Heart right ventricle (tissue), 16 donors: ENCODE results near the gene RRAD. TPM values are rescaled to one million over a fixed set of nuclear protein-coding genes. Genes with fewer than 3 reads are reported as not detected.

Experiments used
- ATAC-seq, 8 donors: fragments of 200-7000 bp; cut with Tn5 transposase; one replicate each; pipeline ENCODE4 v1.9.1; 2020; ENCODE audit warnings: mild to moderate bottlenecking in 8 of 8, moderate library complexity in 8 of 8, moderate number of reproducible peaks in 1 of 8
- DNase-seq, 2 donors: peaks; one replicate each; pipeline ENCODE4 v3.0.0-alpha.2; 2020
- H3K27ac ChIP-seq, 10 donors: fragments of 200-600 bp; sonication (generic) in 2 of 10; one replicate each; pipeline versions ENCODE4 v1.5.0 to v1.8.0; 2020 to 2022; ENCODE audit warnings: mild to moderate bottlenecking in 3 of 10
- H3K27me3 ChIP-seq, 7 donors: fragments of 200-600 bp; one replicate each; pipeline ENCODE4 v1.8.0; 2021 to 2022; ENCODE audit warnings: mild to moderate bottlenecking in 2 of 7
- H3K36me3 ChIP-seq, 9 donors: fragments of 200-600 bp; sonication (generic) in 1 of 9; one replicate each; pipeline versions ENCODE4 v1.5.0 to v1.8.0; 2020 to 2022; ENCODE audit warnings: mild to moderate bottlenecking in 2 of 9
- H3K4me1 ChIP-seq, 9 donors: fragments of 200-600 bp; sonication (generic) in 1 of 9; one replicate each; pipeline versions ENCODE4 v1.5.0 to v1.8.0; 2020 to 2022; ENCODE audit warnings: mild to moderate bottlenecking in 4 of 9
- H3K4me3 ChIP-seq, 10 donors: fragments of 200-600 bp; sonication (generic) in 2 of 10; one replicate each; pipeline versions ENCODE4 v1.5.0 to v1.8.0; 2020 to 2022; ENCODE audit warnings: mild to moderate bottlenecking in 7 of 10, moderate library complexity in 2 of 10
- H3K9me3 ChIP-seq, 11 donors: fragments of 200-600 bp in 10 of 11; sonication (generic) in 2 of 11; one replicate each; pipeline versions ENCODE4 v1.5.0 to v1.8.0; 2013 to 2022; ENCODE audit warnings: mild to moderate bottlenecking in 2 of 11, control low read depth in 1 of 11, moderate library complexity in 1 of 11
- CTCF ChIP-seq, 9 donors: fragments of 200-600 bp; sonication (generic) in 2 of 9; IDR thresholded peaks; one replicate each; pipeline versions ENCODE4 v1.5.0 to v1.8.0; 2021 to 2022; ENCODE audit warnings: antibody characterized with exemption in 9 of 9, mild to moderate bottlenecking in 5 of 9, moderate library complexity in 1 of 9
- WGBS, 2 donors: extraction: QIAGEN DNeasy Blood & Tissue Kit; methylation state at CpG; one replicate each; pipeline ENCODE4 v1.1.7; 2013; ENCODE audit warnings: inconsistent platforms in 1 of 2; 5-methylcytosine and 5-hydroxymethylcytosine counted together
- intact Hi-C, 10 donors: fragments of 100-400 bp; cut with DNase I; formaldehyde crosslinking; loops; one replicate each; pipeline versions ENCODE4 v1.11.1 to v1.14.2; 2022
- polyA plus RNA-seq, 2 donors: library from polyadenylated mRNA; stranded (reverse); fragments of 200-250 nt; gene quantifications; one replicate each; pipeline ENCODE4 v1.2.3, GENCODE V29; 2013
- total RNA-seq, 10 donors: library from RNA; stranded (reverse); fragmentation: NEBNext Ultra II Directional in 3 of 10; extraction: Animal tissue kit (Norgen Biotek cat#: 25700) in 3 of 10; gene quantifications; one replicate each; pipeline versions ENCODE4 v1.2.1 to v1.2.4, GENCODE V29; 2021 to 2023
- donor health status: Arrhythmogenic right ventricular cardiomyopathy.
- donor health status: ischemic (EF 13 %, LVEDD 7.1; RV severe dilation, severe dysfunction).
- donor health status: healthy with polysubstance abuse.
- donor health status: DM: no; HTN: yes; CAD: no.
- donor health status: DM: no; HTN: no; CAD: no.
- donor health status: ischemic (EF 25% LVEDD 6.9; RV normal size, moderate dysfunction).
- donor health status: ischemic (EF 25% LVEDD 5.7; RV mildly dilated, moderate dysfunction).
- donor health status: healthy.
- donor health status: DM: yes; HTN: yes; CAD: no.
- donor health status: Ischemic cardiomyopathy.
- donor health status: ischemic (EF 35%, LVEDD 5.7; RV mildly dilated, moderate dysfunction).
- donor health status: nonischemic (EF 11% LVEDD 7.7; RV severe dilation, severe dysfunction).
- donor health status: DM: yes; HTN: yes; CAD: no.
- donor health status: PGD.
- donor health status: ischemic (EF 29% LVEDD 5.4; RV normal size, mild dysfunction).
- donor health status: nonischemic (EF 23%, LVEDD 6.1; RV moderate dilation, normal function).

The RRAD gene
- total and polyA plus RNA-seq, 12 donors = 48.4 to 1,227 (median 122) TPM

GRCh38 chr16:66926171-66926947 lies 1.0 kb upstream of the RRAD start:
- Histone ChIP-seq H3K4me1 (peaks cover 4 to 78% (median 38%) of the 10 kb centered on the region in 9 donors), H3K36me3 (peaks cover 0 to 19% (median 0%) of the 10 kb centered on the region in 9 donors), H3K27ac (peak overlapping the region; percentile 77 to 97 (median 90)), H3K9me3 (no peaks in the 10 kb centered on the region), H3K27me3 (peaks cover 0 to 51% (median 18%) of the 10 kb centered on the region in 7 donors), H3K4me3 (peak overlapping the region; percentile 44 to 79 (median 68))
- peak in 1 of 9 donors; percentile 14 for TF ChIP-seq CTCF (IDR thresholded peaks at IDR 0.05)
- intact Hi-C loops = loop anchor here in 2 of 10 donors (1.0 kb wide), 1 partner anchor 23 kb away; no protein-coding TSS in a partner anchor
- ATAC-seq = peak; percentile 14 to 72 (median 54)
- DNase-seq = peak; percentile 63 to 75
- whole genome bisulfite sequencing, 2 donors = 53 to 59% methylated on average over 5 of the region's 5 CpGs

- Histone ChIP-seq H3K4me1 (peaks cover 10 to 89% (median 39%) of the 10 kb centered on the region in 9 donors), H3K4me3 (peak overlapping the region; percentile 44 to 79 (median 68)), H3K27ac (peak overlapping the region; percentile 77 to 97 (median 90)), H3K27me3 (peaks cover 0 to 63% (median 21%) of the 10 kb centered on the region in 7 donors), H3K9me3 (no peaks in the 10 kb centered on the region), H3K36me3 (peaks cover 0 to 14% (median 0%) of the 10 kb centered on the region in 9 donors)
- peak in 1 of 2 donors; percentile 62 for DNase-seq
- WGBS, 2 donors = 4 to 8% methylated on average over 70 to 72 of the region's 72 CpGs
- intact Hi-C loops = loop anchor here in 1 of 10 donors (1.0 kb wide), 1 partner anchor 19 kb away; no protein-coding TSS in a partner anchor
- TF ChIP-seq CTCF (IDR thresholded peaks at IDR 0.05) = peak in 7 of 9 donors; percentile 24 to 61 (median 34)
- peak in 4 of 8 donors; percentile 11 to 18 (median 16) for ATAC-seq
Measured at GRCh38 chr16:66924527-66925321, 611 bp downstream of the RRAD start.

GRCh38 chr16:66923866-66924265 lies 1.5 kb downstream of the RRAD start:
- DNase-seq (no peak), ATAC-seq (peak in 1 of 8 donors; percentile 1)
- WGBS, 2 donors = 33 to 37% methylated on average over 3 of the region's 3 CpGs
- intact Hi-C loops = loop anchor here in 1 of 10 donors (1.0 kb wide), 1 partner anchor 21 kb away; no protein-coding TSS in a partner anchor
- Histone ChIP-seq H3K36me3 (peaks cover 0 to 14% (median 0%) of the 10 kb centered on the region in 9 donors), H3K27ac (peak overlapping the region; percentile 77 to 97 (median 90)), H3K9me3 (no peaks in the 10 kb centered on the region), H3K4me3 (peak overlapping the region; percentile 44 to 79 (median 68)), H3K4me1 (peaks cover 12 to 94% (median 44%) of the 10 kb centered on the region in 9 donors), H3K27me3 (peaks cover 0 to 63% (median 21%) of the 10 kb centered on the region in 7 donors)
- no peak for TF ChIP-seq CTCF (IDR thresholded peaks at IDR 0.05)
